ENCODE data around the gene STK10.

STK10 gene

GRCh38 chr5:172173564-172174153 is 14.4 kb downstream of the STK10 start:
- H3K9me3 ChIP-seq (ENCODE audit: insufficient read depth, low read length, severe bottlenecking): no peaks in the 10 kb centered on the region
- H3K36me3 ChIP-seq (ENCODE audit: insufficient read depth, low read length): peaks cover 6% of the 10 kb centered on the region; the same call in 1 of the 2 replicates
- H3K27me3 ChIP-seq (ENCODE audit: insufficient read depth, low read length, poor library complexity): no peaks in the 10 kb centered on the region
- ATAC-seq (ENCODE audit: insufficient read depth, low read depth) (no peak), DNase-seq (no peak)
- TF ChIP-seq EZH2 (IDR thresholded peaks at IDR 0.05; ENCODE audit: borderline replicate concordance, low read depth, low read length, severe bottlenecking): no peak
- TF ChIP-seq CTCF (IDR thresholded peaks at IDR 0.05; ENCODE audit: borderline replicate concordance, extremely low read depth, low read length, poor library complexity, severe bottlenecking): no peak
- no peak overlapping the region; the same call in 1 of the 2 replicates for H3K27ac ChIP-seq (ENCODE audit: low read length)
- H3K4me3 ChIP-seq (ENCODE audit: low read depth in 1 of 2, low read length in 2 of 2): no peak overlapping the region
- H3K79me2 ChIP-seq (ENCODE audit: insufficient read depth, low read length): peaks cover 52% of the 10 kb centered on the region
- H2AFZ ChIP-seq (ENCODE audit: low read depth, low read length): no peak overlapping the region
- H4K20me1 ChIP-seq (ENCODE audit: insufficient read depth, low read length): peaks cover 5% of the 10 kb centered on the region; the same call in 1 of the 2 replicates
- peak overlapping the region; percentile 54; the same call in 1 of the 2 replicates for H3K9ac ChIP-seq (ENCODE audit: low read depth, low read length)
- peak overlapping the region; percentile 72; the same call in 1 of the 2 replicates for H3K4me2 ChIP-seq (ENCODE audit: insufficient read depth, low read length)
- H3K4me1 ChIP-seq (ENCODE audit: insufficient read depth, low read length): peaks cover 37% of the 10 kb centered on the region

GRCh38 chr5:172172912-172173563 is 15.0 kb downstream of the STK10 start:
- Histone ChIP-seq H3K79me2 (ENCODE audit: insufficient read depth, low read length) (peaks cover 50% of the 10 kb centered on the region), H3K9me3 (ENCODE audit: insufficient read depth, low read length, severe bottlenecking) (no peaks in the 10 kb centered on the region), H2AFZ (ENCODE audit: low read depth, low read length) (no peak overlapping the region), H3K36me3 (ENCODE audit: insufficient read depth, low read length) (peaks cover 6% of the 10 kb centered on the region; the same call in 1 of the 2 replicates), H3K4me2 (ENCODE audit: insufficient read depth, low read length) (no peak overlapping the region), H3K27ac (ENCODE audit: low read length) (no peak overlapping the region; the same call in 1 of the 2 replicates), H3K4me1 (ENCODE audit: insufficient read depth, low read length) (peaks cover 37% of the 10 kb centered on the region), H4K20me1 (ENCODE audit: insufficient read depth, low read length) (peaks cover 8% of the 10 kb centered on the region; the same call in 1 of the 2 replicates), H3K4me3 (ENCODE audit: low read depth in 1 of 2, low read length in 2 of 2) (no peak overlapping the region), H3K27me3 (ENCODE audit: insufficient read depth, low read length, poor library complexity) (no peaks in the 10 kb centered on the region), H3K9ac (ENCODE audit: low read depth, low read length) (no peak overlapping the region)
- ATAC-seq (ENCODE audit: insufficient read depth, low read depth) (no peak), DNase-seq (no peak)
- TF ChIP-seq EZH2 (IDR thresholded peaks at IDR 0.05; ENCODE audit: borderline replicate concordance, low read depth, low read length, severe bottlenecking): no peak
- TF ChIP-seq CTCF (IDR thresholded peaks at IDR 0.05; ENCODE audit: borderline replicate concordance, extremely low read depth, low read length, poor library complexity, severe bottlenecking): no peak

- Histone ChIP-seq H3K9me3 (ENCODE audit: insufficient read depth, low read length, severe bottlenecking) (no peaks in the 10 kb centered on the region), H2AFZ (ENCODE audit: low read depth, low read length) (no peak overlapping the region), H4K20me1 (ENCODE audit: insufficient read depth, low read length) (peaks cover 13% of the 10 kb centered on the region), H3K9ac (ENCODE audit: low read depth, low read length) (no peak overlapping the region), H3K36me3 (ENCODE audit: insufficient read depth, low read length) (peaks cover 6% of the 10 kb centered on the region; the same call in 1 of the 2 replicates), H3K27me3 (ENCODE audit: insufficient read depth, low read length, poor library complexity) (no peaks in the 10 kb centered on the region), H3K4me3 (ENCODE audit: low read depth in 1 of 2, low read length in 2 of 2) (no peak overlapping the region), H3K4me2 (ENCODE audit: insufficient read depth, low read length) (no peak overlapping the region), H3K79me2 (ENCODE audit: insufficient read depth, low read length) (peaks cover 48% of the 10 kb centered on the region), H3K4me1 (ENCODE audit: insufficient read depth, low read length) (peaks cover 28% of the 10 kb centered on the region), H3K27ac (ENCODE audit: low read length) (no peak overlapping the region)
- no peak for TF ChIP-seq CTCF (IDR thresholded peaks at IDR 0.05; ENCODE audit: borderline replicate concordance, extremely low read depth, low read length, poor library complexity, severe bottlenecking)
- no peak for TF ChIP-seq EZH2 (IDR thresholded peaks at IDR 0.05; ENCODE audit: borderline replicate concordance, low read depth, low read length, severe bottlenecking)
- DNase-seq: no peak
- no peak for ATAC-seq (ENCODE audit: insufficient read depth, low read depth)
Observed at GRCh38 chr5:172171118-172171517, 16.9 kb downstream of the STK10 start.
